GM12878 (cell line): ENCODE measurements around the gene PSMD3. TPM values are rescaled to one million over a fixed set of nuclear protein-coding genes. Genes with fewer than 3 reads are reported as not detected.
"Not testable (repeated sequence)": the region's sequence is repeated elsewhere in the genome, so short reads cannot be mapped to it uniquely, and the experiment has no call there.

Experiments used
- ATAC-seq: fragments of 200-7000 bp; cut with Tn5 transposase; 3 replicates; pipeline ENCODE4 v1.9.1; 2020; ENCODE audit warnings: mild to moderate bottlenecking, moderate library complexity
- BruUV-seq: library from RNA; stranded (reverse); fragments of 400-500 nt; replicated peaks from 2 replicates; lab custom pipeline; 2021; lab: Mats Ljungman, UMichigan
- CTCF ChIA-PET: fragments of 300-600 bp; sonication (Branson Sonifier 250); formaldehyde crosslinking; extraction: SDS; loops from one replicate; lab custom pipeline; 2021; ENCODE audit warnings: inconsistent platforms; lab: Yijun Ruan, JAX
- POLR2A ChIA-PET: fragments of 350-600 bp; formaldehyde crosslinking; extraction: SDS; loops from one replicate; lab custom pipeline; 2021; ENCODE audit warnings: inconsistent platforms; lab: Charles Lee
- RAD21 ChIA-PET: fragments of 300-600 bp; sonication (Branson Sonifier 250); formaldehyde crosslinking; loops from one replicate; lab custom pipeline; 2023; ENCODE audit warnings: antibody characterized with exemption; ENCODE audit not compliant: unreplicated experiment; lab: Charles Lee
- SMC1A ChIA-PET: fragments of 300-600 bp; sonication (Branson Sonifier 250); formaldehyde crosslinking; loops from one replicate; lab custom pipeline; 2023; ENCODE audit not compliant: unreplicated experiment, uncharacterized antibody; lab: Charles Lee
- DNase-seq: peaks from one replicate; pipeline ENCODE4 v3.0.0-alpha.2; 2011; ENCODE audit warnings: low read depth, low spot score
- FAIRE-seq: peaks from 3 replicates; lab custom pipeline; 2011; peaks lifted over from hg19 to GRCh38; lab: Jason Lieb, UNC
- H2AFZ ChIP-seq: 2 replicates; pipeline ENCODE4 v1.6.0; 2011; ENCODE audit warnings: low read depth, low read length, control low read depth; ENCODE audit not compliant: control insufficient read depth
- H3K27ac ChIP-seq: 2 replicates; pipeline ENCODE4 v1.5.1; 2011; ENCODE audit warnings: control low read depth; ENCODE audit not compliant: control insufficient read depth, insufficient read depth
- H3K27me3 ChIP-seq, 2 experiments: replicated peaks in 1 of 2; 2 replicates each; pipeline versions ENCODE4 v1.6.0 to v1.6.1; 2011; ENCODE audit warnings: low read length in 1 of 2; ENCODE audit not compliant: control insufficient read depth in 2 of 2, insufficient read depth in 2 of 2
- H3K36me3 ChIP-seq, 2 experiments: 2 replicates each; pipeline ENCODE4 v1.5.1; 2011; ENCODE audit warnings: low read length in 1 of 2; ENCODE audit not compliant: control insufficient read depth in 2 of 2, insufficient read depth in 2 of 2
- H3K4me1 ChIP-seq: 2 replicates; pipeline ENCODE4 v1.6.1; 2011; ENCODE audit warnings: mild to moderate bottlenecking, low read length, moderate library complexity, mixed read lengths; ENCODE audit not compliant: control insufficient read depth, insufficient read depth
- H3K4me2 ChIP-seq: 2 replicates; pipeline ENCODE4 v1.6.0; 2011; ENCODE audit warnings: control low read depth; ENCODE audit not compliant: control insufficient read depth, insufficient read depth
- H3K4me3 ChIP-seq: fragments of 200-600 bp; sonication (generic); 2 replicates; pipeline ENCODE4 v1.5.1; 2016
- H3K79me2 ChIP-seq: 2 replicates; pipeline ENCODE4 v1.6.0; 2011; ENCODE audit warnings: low read length; ENCODE audit not compliant: control insufficient read depth, insufficient read depth
- H3K9ac ChIP-seq: 2 replicates; pipeline ENCODE4 v1.8.0; 2011; ENCODE audit warnings: low read length, control low read depth, mixed read lengths; ENCODE audit not compliant: control insufficient read depth, insufficient read depth
- H3K9me3 ChIP-seq: replicated peaks from 3 replicates; pipeline ENCODE4 v1.5.1; 2011; ENCODE audit warnings: mild to moderate bottlenecking, low read length; ENCODE audit not compliant: control insufficient read depth, insufficient read depth
- H4K20me1 ChIP-seq: 2 replicates; pipeline ENCODE4 v1.6.0; 2011; ENCODE audit not compliant: control insufficient read depth, insufficient read depth
- RUNX3 ChIP-seq: IDR thresholded peaks from 2 replicates; pipeline ENCODE4 v1.6.1; 2012; ENCODE audit warnings: low read length, inconsistent platforms
- SIX5 ChIP-seq: IDR thresholded peaks from 2 replicates; pipeline ENCODE4 v1.6.1; 2011; ENCODE audit warnings: mild to moderate bottlenecking, low read depth, low read length, moderate library complexity; ENCODE audit not compliant: severe bottlenecking
- SMARCA5 ChIP-seq: fragments of 450-650 bp; IDR thresholded peaks from 2 replicates; pipeline ENCODE4 v1.6.1; 2017; ENCODE audit warnings: mild to moderate bottlenecking
- ZNF274 ChIP-seq: IDR thresholded peaks from one replicate; pipeline ENCODE4 v1.8.0; 2011; ENCODE audit not compliant: insufficient read length, insufficient read depth
- WGBS: methylation state at CpG from one replicate; pipeline ENCODE4 v1.1.6; 2016; ENCODE audit warnings: low lambda C conversion rate; ENCODE audit not compliant: insufficient replicate concordance, insufficient coverage; ENCODE audit errors: missing lambda C conversion rate; 5-methylcytosine and 5-hydroxymethylcytosine counted together
- in situ Hi-C: fragments of 300-500 bp; cut with MboI; formaldehyde crosslinking; loops from 9 replicates; pipeline ENCODE4 v1.14.3; 2018; ENCODE audit warnings: mixed read lengths
- intact Hi-C: fragments of 100-400 bp; cut with micrococcal nuclease; formaldehyde crosslinking; loops from one replicate; pipeline ENCODE4 v1.14.2; 2022; ENCODE audit not compliant: unreplicated experiment
- polyA plus RNA-seq, 11 experiments: library from polyadenylated mRNA; depleted of rRNA in 4 of 11; unstranded in 6 of 11; stranded (reverse) in 5 of 11; fragments of >200 nt; fragmentation: Nextera tagmentation in 4 of 11; fragmentation: Illumina TruSeq in 1 of 11; extraction: Ambion mirVana in 4 of 11; extraction: Trizol in 1 of 11; gene quantifications; 1 replicate in 1 of 11; 2 replicates in 10 of 11; pipeline versions ENCODE4 v1.2.1 to v1.2.3, GENCODE V29; 2011 to 2016; ENCODE audit warnings: inconsistent platforms in 2 of 11, missing spikeins in 2 of 11, low read depth in 1 of 11
- total RNA-seq, 4 experiments: library from RNA; depleted of rRNA in 3 of 4; stranded (reverse); fragments of >200 nt in 3 of 4; fragmentation: Illumina TruSeq in 1 of 4; extraction: Trizol in 1 of 4; gene quantifications; 2 replicates each; pipeline versions ENCODE4 v1.2.1 to v1.2.3, GENCODE V29; 2013 to 2021
- TF ChIP-seq, protein P1 (sequence below): IDR thresholded peaks from 2 replicates; pipeline ENCODE4 v1.6.1; 2012; ENCODE audit warnings: low read depth, low read length, improper control_type of control experiment
- TF ChIP-seq, protein P2 (sequence below): IDR thresholded peaks from 2 replicates; pipeline ENCODE4 v1.6.1; 2011; ENCODE audit warnings: borderline replicate concordance, low read depth, mild to moderate bottlenecking, moderate library complexity, mixed read lengths, low read length; ENCODE audit not compliant: insufficient read depth; ENCODE audit errors: extremely low read length

The PSMD3 gene
- total and polyA plus RNA-seq, 10 of the 15 experiments (the other 5 are each of a cell fraction or from before 2014, with no cell fraction given), result 2.2 to 192 (median 129) TPM

DNA sequence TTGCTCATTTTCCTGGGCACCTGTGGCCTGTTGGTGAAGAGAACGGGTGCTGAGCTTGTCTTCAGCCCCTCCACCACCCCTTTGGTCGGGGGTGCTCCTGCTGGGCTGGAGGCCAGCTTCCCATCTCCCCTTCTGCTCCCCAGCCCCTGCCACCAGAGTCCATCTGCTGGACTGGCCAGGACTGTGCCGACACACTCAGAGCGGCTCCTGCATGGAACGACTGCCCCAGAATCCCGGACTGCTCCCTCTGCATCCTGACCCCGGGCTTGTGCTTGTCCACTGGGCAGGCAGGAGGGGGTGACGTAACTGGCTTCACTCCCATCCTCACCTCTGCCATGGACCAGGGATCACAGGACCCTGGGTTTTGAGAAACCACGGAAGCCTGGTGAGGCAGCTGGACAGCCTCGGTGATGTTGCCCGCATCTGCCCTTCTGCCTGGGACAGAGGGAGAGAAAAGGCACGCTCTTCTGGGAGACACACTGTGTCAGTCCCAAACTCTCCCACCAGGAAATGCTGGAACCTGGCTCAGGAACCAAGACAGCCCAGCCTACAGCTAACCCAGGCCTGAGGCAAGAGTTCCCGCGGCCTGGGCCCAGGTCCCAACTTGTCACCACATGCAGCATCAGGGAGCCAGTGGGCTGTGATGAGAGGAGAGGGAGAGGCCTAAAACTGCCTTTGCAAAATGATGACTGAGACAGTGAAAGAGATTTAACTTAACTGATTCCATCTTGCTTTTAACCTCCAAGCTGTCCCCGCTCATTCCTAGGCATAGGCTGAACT lies 33.9 kb upstream of the PSMD3 start:
- Histone ChIP-seq H3K4me2 (no peak overlapping the region), H3K4me1 (no peaks in the 10 kb centered on the region), H3K9me3 (no peaks in the 10 kb centered on the region), H2AFZ (no peak overlapping the region), H3K79me2 (no peaks in the 10 kb centered on the region), H3K9ac (no peak overlapping the region), H3K4me3 (no peak overlapping the region), H3K36me3 (no peaks in the 10 kb centered on the region), H4K20me1 (no peaks in the 10 kb centered on the region), H3K27ac (no peak overlapping the region), H3K27me3 (no peaks in the 10 kb centered on the region)
- SMC1A ChIA-PET, result no interaction called here
- BruUV-seq, result no TSS peak
- in situ Hi-C loops (no loop called here), intact Hi-C loops (no loop called here)
- FAIRE-seq, result no peak
- POLR2A ChIA-PET, result interaction anchor here (0.8 kb wide), 1 partner anchor 60 kb away, joined by 3 read pairs; no protein-coding TSS in a partner anchor
- no peak for DNase-seq
- RAD21 ChIA-PET, result interaction anchor here (1.4 kb wide), 1 partner anchor 34 kb away, joined by 3 read pairs; the partner anchor contains the start of gene PSMD3
- TF ChIP-seq RUNX3 (no peak), SMARCA5 (no peak), ZNF274 (no peak), SIX5 (no peak)
- TF ChIP-seq, protein P1, sequence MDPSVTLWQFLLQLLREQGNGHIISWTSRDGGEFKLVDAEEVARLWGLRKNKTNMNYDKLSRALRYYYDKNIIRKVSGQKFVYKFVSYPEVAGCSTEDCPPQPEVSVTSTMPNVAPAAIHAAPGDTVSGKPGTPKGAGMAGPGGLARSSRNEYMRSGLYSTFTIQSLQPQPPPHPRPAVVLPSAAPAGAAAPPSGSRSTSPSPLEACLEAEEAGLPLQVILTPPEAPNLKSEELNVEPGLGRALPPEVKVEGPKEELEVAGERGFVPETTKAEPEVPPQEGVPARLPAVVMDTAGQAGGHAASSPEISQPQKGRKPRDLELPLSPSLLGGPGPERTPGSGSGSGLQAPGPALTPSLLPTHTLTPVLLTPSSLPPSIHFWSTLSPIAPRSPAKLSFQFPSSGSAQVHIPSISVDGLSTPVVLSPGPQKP, result no peak
- TF ChIP-seq, protein P2, sequence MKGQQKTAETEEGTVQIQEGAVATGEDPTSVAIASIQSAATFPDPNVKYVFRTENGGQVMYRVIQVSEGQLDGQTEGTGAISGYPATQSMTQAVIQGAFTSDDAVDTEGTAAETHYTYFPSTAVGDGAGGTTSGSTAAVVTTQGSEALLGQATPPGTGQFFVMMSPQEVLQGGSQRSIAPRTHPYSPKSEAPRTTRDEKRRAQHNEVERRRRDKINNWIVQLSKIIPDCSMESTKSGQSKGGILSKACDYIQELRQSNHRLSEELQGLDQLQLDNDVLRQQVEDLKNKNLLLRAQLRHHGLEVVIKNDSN, result no peak
- 54% methylated on average over 15 of the region's 15 CpGs for WGBS
- CTCF ChIA-PET, result interaction anchor here (1.2 to 1.5 kb wide), 2 partner anchors 12 to 325 kb away, joined by 4 read pairs; no protein-coding TSS in a partner anchor
- no peak for ATAC-seq

DNA sequence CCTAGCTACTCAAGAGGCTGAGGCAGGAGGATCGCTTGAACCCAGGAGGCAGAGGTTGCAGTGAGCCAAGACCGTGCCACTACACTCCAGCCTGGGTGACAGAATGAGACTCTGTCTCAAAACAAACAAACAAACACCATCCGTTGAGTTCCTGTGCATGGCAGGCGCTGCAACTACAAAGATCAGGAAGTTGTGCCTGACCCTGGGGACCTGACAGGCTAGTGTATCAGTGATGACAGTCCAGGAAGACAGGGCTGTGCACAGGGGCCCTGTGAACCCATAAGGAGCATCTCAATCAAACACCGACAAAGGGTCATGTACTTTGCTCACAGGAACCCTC lies 32.1 kb upstream of the PSMD3 start:
- H3K36me3 ChIP-seq, H3K9me3 ChIP-seq, BruUV-seq, H3K4me1 ChIP-seq, H4K20me1 ChIP-seq, POLR2A ChIA-PET, in situ Hi-C loops, H2AFZ ChIP-seq, H3K79me2 ChIP-seq, SMC1A ChIA-PET, FAIRE-seq, H3K4me3 ChIP-seq, intact Hi-C loops, DNase-seq, ATAC-seq, H3K27ac ChIP-seq, H3K27me3 ChIP-seq, H3K9ac ChIP-seq, H3K4me2 ChIP-seq: not testable (repeated sequence)
- ChIA-PET CTCF (interaction anchor here (1.5 to 2.9 kb wide), 2 partner anchors 9 to 327 kb away, joined by 4 to 18 read pairs; no protein-coding TSS in a partner anchor), RAD21 (interaction anchor here (1.4 kb wide), 1 partner anchor 32 kb away, joined by 3 read pairs; the partner anchor contains the start of gene PSMD3)
- WGBS, result 22% methylated on average over 5 of the region's 5 CpGs
